ENCODE measurements around the gene SIX1. TPM values are rescaled to one million over a fixed set of nuclear protein-coding genes. Genes with fewer than 3 reads are reported as not detected.

Gene SIX1
- total and polyA plus RNA-seq, 10 donors = 0.03 TPM; not detected in 9

DNA sequence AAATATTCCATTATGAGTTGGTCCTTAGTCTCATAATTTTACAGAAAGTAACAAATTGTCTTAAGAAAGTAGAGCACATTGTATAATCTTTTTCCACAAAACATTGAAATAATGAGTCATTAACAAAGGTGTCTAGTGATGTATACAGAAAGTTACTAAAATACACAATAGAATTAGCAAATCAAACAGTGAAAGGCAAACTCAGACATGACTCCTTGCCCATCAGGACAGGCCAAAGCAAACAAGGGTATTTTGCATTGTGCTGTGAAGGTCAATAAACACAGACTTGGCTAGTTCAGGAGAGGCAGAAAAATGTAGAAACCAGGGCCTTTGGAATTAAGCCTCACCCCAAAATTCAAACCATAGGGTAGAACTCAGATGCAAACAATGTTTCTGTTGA is 37.6 kb upstream of the SIX1 start:
- Histone ChIP-seq H3K27me3 (replicated peaks in 1 of 7) (peaks cover 0 to 14% (median 0%) of the 10 kb centered on the region in 7 donors), H3K4me1 (no peaks in the 10 kb centered on the region), H3K4me3 (no peak overlapping the region), H3K9me3 (peaks cover 0 to 8% (median 0%) of the 10 kb centered on the region in 8 donors), H3K36me3 (no peaks in the 10 kb centered on the region), H3K27ac (no peak overlapping the region)
- intact Hi-C loops (cut with DNase I; ENCODE audit: low total_unique reads) = no loop called here
- no peak for DNase-seq
- TF ChIP-seq, protein P1, sequence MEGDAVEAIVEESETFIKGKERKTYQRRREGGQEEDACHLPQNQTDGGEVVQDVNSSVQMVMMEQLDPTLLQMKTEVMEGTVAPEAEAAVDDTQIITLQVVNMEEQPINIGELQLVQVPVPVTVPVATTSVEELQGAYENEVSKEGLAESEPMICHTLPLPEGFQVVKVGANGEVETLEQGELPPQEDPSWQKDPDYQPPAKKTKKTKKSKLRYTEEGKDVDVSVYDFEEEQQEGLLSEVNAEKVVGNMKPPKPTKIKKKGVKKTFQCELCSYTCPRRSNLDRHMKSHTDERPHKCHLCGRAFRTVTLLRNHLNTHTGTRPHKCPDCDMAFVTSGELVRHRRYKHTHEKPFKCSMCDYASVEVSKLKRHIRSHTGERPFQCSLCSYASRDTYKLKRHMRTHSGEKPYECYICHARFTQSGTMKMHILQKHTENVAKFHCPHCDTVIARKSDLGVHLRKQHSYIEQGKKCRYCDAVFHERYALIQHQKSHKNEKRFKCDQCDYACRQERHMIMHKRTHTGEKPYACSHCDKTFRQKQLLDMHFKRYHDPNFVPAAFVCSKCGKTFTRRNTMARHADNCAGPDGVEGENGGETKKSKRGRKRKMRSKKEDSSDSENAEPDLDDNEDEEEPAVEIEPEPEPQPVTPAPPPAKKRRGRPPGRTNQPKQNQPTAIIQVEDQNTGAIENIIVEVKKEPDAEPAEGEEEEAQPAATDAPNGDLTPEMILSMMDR (IDR thresholded peaks at IDR 0.05 in 8 of 11, conservative IDR thresholded peaks at IDR 0.05 in 3 of 11) = no peak
- no peak for TF ChIP-seq POLR2AphosphoS5 (IDR thresholded peaks at IDR 0.05)
- no peak for TF ChIP-seq POLR2A (IDR thresholded peaks at IDR 0.05)

DNA sequence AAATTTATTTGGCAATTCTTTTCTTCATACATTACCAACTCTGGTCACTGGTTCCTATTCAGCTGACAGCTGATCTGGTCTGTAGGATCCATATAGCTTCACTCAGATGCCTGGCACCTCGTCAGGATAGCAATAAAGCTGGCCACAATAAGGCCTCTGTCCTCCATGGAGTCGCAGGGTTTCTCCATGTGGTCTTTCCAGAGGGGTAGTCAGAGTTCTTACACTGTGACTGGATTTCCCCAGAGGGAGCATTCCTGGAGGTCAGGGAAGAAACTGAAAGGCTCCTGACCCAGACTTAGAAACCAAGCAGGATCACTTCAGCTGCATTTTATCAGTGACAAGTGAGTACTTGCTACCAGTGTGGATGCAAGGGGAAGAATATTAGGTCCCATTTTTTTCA is 34.9 kb upstream of the SIX1 start:
- no peak overlapping the region for H3K4me3 ChIP-seq
- H3K27me3 ChIP-seq (replicated peaks in 1 of 7) = peaks cover 0 to 14% (median 0%) of the 10 kb centered on the region in 7 donors
- H3K27ac ChIP-seq = no peak overlapping the region
- WGBS, 5 donors = 66 to 88% (median 78%) methylated on average over 2 of the region's 2 CpGs
- H3K36me3 ChIP-seq = no peaks in the 10 kb centered on the region
- DNase-seq = no peak
- TF ChIP-seq POLR2A (IDR thresholded peaks at IDR 0.05) = no peak
- TF ChIP-seq POLR2AphosphoS5 (IDR thresholded peaks at IDR 0.05) = no peak
- TF ChIP-seq, protein P1 (IDR thresholded peaks at IDR 0.05 in 8 of 11, conservative IDR thresholded peaks at IDR 0.05 in 3 of 11) = no peak
- intact Hi-C loops (cut with DNase I; ENCODE audit: low total_unique reads) = no loop called here
- peaks cover 0 to 8% (median 0%) of the 10 kb centered on the region in 8 donors for H3K9me3 ChIP-seq
- H3K4me1 ChIP-seq = no peaks in the 10 kb centered on the region

DNA sequence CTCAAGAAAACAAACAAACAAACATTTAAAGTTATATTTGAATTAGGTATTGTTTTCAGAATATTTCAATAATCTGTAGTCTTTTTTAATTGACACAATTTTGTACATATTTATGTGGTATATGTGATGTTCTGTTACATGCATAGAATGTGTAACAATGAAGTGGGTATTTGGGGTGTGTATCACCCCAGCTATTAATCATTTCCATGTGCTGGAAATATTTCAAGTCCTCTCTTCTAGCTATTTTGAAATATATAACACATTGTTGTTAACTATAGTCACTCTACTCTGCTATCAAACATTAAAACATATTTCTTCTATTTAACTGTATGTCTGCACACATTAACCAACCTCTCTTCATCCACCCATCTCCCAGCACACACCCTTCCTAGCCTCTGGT is 32.0 kb upstream of the SIX1 start:
- Histone ChIP-seq H3K9me3 (peaks cover 0 to 8% (median 0%) of the 10 kb centered on the region in 8 donors), H3K36me3 (no peaks in the 10 kb centered on the region), H3K4me3 (no peak overlapping the region), H3K4me1 (no peaks in the 10 kb centered on the region), H3K27ac (no peak overlapping the region), H3K27me3 (replicated peaks in 1 of 7) (peaks cover 0 to 14% (median 0%) of the 10 kb centered on the region in 7 donors)
- no peak for DNase-seq
- intact Hi-C loops (cut with DNase I; ENCODE audit: low total_unique reads) = no loop called here
- TF ChIP-seq POLR2A (IDR thresholded peaks at IDR 0.05) = no peak
- TF ChIP-seq, protein P1 (IDR thresholded peaks at IDR 0.05 in 8 of 11, conservative IDR thresholded peaks at IDR 0.05 in 3 of 11) = no peak
- no peak for TF ChIP-seq POLR2AphosphoS5 (IDR thresholded peaks at IDR 0.05)

DNA sequence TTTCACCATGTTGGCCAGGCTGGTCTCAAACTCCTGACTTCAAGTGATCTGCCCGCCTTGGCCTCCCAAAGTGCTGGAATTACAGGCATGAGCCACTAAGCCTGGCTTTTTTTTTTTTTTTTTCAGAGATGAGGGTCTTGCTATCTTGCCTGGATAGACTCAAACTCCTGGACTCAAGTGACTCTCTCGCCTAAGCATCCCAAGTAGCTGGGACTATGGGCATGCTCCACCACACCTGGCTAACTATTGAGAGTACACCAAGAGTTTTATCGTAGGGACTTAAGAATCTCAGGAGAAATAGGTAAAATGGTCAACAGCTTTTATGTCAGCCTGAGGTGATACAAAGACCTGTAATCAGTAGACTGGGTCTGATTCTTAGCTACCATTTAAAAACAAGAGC is 31.2 kb upstream of the SIX1 start:
- DNase-seq = no peak
- Histone ChIP-seq H3K27ac (no peak overlapping the region), H3K9me3 (peaks cover 0 to 8% (median 0%) of the 10 kb centered on the region in 8 donors), H3K27me3 (replicated peaks in 1 of 7) (peaks cover 0 to 14% (median 0%) of the 10 kb centered on the region in 7 donors), H3K4me1 (no peaks in the 10 kb centered on the region), H3K36me3 (no peaks in the 10 kb centered on the region), H3K4me3 (no peak overlapping the region)
- intact Hi-C loops (cut with DNase I; ENCODE audit: low total_unique reads) = no loop called here
- 87 to 97% (median 90%) methylated on average over 3 of the region's 3 CpGs for whole genome bisulfite sequencing, 5 donors
- no peak for TF ChIP-seq POLR2AphosphoS5 (IDR thresholded peaks at IDR 0.05)
- no peak for TF ChIP-seq POLR2A (IDR thresholded peaks at IDR 0.05)
- TF ChIP-seq, protein P1 (IDR thresholded peaks at IDR 0.05 in 8 of 11, conservative IDR thresholded peaks at IDR 0.05 in 3 of 11) = no peak

All from spleen (tissue), 11 donors.